Astrocyte of the cerebellum (primary cell): ENCODE results near the gene MYBPC2.
A peak's percentile ranks its signal among the peaks of the same experiment; 100 is the strongest.

Source experiments
- DNase-seq: peaks from one replicate; pipeline ENCODE4 v3.0.0-alpha.2; 2011; ENCODE audit warnings: low read depth
- H3K4me3 ChIP-seq: 2 replicates; pipeline ENCODE4 v1.5.1; 2011; ENCODE audit warnings: mild to moderate bottlenecking, low read depth, low read length, moderate library complexity
- in situ Hi-C: cut with HindIII; loops from 2 replicates; pipeline ENCODE4 v1.10.0; 2017; ENCODE audit warnings: low sequenced_read_pairs
- TF ChIP-seq, protein P1 (sequence below): IDR thresholded peaks from 2 replicates; pipeline ENCODE4 v1.5.1; 2012; ENCODE audit warnings: low read length, low read depth, moderate library complexity, mild to moderate bottlenecking; ENCODE audit errors: missing control alignments

MYBPC2 gene

DNA sequence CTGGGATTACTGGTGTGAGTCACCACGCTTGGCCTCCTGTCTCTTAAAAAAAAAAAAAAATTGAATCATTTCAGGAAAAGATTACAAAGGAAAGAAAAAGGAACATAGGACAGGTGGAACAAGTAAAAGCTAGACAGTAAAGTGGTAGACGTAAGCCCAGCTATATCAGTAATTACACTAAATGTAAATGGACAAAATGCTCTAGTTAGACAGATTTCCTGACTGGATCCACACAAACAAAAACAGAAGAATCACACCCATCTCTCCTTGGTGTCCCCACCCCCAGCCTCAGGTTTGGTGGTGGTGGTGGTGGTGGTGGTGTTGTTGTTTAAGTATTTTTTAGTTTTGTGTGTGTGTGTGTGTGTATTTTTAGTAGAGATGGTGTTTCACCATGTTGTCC lies 20.3 kb upstream of the MYBPC2 start:
- no peak overlapping the region for H3K4me3 ChIP-seq
- in situ Hi-C loops: no loop called here
- TF ChIP-seq, protein P1, sequence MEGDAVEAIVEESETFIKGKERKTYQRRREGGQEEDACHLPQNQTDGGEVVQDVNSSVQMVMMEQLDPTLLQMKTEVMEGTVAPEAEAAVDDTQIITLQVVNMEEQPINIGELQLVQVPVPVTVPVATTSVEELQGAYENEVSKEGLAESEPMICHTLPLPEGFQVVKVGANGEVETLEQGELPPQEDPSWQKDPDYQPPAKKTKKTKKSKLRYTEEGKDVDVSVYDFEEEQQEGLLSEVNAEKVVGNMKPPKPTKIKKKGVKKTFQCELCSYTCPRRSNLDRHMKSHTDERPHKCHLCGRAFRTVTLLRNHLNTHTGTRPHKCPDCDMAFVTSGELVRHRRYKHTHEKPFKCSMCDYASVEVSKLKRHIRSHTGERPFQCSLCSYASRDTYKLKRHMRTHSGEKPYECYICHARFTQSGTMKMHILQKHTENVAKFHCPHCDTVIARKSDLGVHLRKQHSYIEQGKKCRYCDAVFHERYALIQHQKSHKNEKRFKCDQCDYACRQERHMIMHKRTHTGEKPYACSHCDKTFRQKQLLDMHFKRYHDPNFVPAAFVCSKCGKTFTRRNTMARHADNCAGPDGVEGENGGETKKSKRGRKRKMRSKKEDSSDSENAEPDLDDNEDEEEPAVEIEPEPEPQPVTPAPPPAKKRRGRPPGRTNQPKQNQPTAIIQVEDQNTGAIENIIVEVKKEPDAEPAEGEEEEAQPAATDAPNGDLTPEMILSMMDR: no peak

DNA sequence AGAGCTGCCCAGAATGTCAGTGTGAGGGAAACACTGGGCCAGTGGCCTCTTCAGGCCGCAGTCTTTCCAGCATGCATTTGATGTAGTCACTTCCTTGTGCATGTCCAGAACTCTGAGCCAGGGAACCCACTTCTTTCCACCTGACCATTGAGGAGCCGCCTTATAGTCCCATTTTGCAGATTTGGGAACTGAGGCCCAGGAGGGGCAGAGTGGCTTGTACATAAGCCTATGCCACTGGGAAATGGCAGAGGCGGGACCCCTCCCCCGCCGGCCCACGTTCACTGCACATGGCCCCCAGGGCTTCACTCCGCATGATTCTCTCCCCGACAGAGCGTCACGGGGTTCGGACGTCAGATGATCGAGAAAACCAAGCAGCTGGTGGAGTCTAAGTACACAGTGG lies 19.6 kb upstream of the MYBPC2 start:
- H3K4me3 ChIP-seq: no peak overlapping the region
- TF ChIP-seq, protein P1: no peak
- no peak for DNase-seq
- in situ Hi-C loops: no loop called here

More for the DNA sequence above, 20.3 kb upstream of the MYBPC2 start:
- DNase-seq: no peak

DNA sequence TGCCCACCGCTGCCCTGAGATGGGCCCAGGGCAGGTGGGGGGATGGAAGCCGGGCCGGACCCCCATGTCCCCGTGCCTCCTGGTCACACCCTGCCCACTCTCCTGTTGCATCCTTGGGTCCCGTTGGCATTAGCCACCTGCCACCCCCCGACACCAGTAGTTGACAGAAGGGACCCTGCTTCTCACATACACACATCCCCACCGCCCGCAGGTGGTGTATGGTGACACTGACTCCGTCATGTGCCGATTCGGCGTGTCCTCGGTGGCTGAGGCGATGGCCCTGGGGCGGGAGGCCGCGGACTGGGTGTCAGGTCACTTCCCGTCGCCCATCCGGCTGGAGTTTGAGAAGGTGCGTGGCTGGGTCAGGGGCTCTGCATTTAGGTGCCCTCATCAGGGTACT lies 19.2 kb upstream of the MYBPC2 start:
- no peak overlapping the region for H3K4me3 ChIP-seq
- in situ Hi-C loops: no loop called here
- no peak for DNase-seq
- TF ChIP-seq, protein P1: no peak

DNA sequence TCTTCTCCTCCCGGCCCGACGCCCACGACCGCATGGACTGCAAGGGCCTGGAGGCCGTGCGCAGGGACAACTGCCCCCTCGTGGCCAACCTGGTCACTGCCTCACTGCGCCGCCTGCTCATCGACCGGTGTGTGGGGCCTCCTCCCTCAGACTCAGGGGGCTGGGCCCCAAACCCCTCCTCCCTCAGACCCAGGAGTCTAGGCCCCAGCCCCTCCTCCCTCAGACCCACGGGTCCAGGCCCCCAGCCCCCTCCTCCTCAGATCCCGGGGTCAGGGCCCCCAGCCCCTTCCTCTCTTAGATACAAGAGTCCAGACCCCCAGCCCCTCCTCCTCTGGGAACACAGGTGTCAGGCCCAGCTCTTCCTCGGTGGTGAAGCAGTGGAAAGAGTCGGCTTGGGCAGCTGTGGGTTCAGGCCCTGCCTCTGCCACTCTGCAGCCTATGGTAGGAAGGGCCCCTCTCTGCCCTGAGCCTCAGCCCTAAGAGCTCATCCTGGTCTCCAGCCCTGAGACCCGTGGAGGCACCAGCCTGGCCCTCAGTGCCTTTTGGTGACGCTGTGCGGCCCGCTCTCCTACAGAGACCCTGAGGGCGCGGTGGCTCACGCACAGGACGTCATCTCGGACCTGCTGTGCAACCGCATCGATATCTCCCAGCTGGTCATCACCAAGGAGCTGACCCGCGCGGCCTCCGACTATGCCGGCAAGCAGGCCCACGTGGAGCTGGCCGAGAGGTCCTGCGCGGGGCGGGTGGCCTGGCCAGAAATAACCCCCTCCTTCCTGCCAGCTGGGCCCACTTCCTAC lies 17.6 kb upstream of the MYBPC2 start:
- TF ChIP-seq, protein P1: peak; percentile 90
- H3K4me3 ChIP-seq: no peak overlapping the region
- in situ Hi-C loops: no loop called here

DNA sequence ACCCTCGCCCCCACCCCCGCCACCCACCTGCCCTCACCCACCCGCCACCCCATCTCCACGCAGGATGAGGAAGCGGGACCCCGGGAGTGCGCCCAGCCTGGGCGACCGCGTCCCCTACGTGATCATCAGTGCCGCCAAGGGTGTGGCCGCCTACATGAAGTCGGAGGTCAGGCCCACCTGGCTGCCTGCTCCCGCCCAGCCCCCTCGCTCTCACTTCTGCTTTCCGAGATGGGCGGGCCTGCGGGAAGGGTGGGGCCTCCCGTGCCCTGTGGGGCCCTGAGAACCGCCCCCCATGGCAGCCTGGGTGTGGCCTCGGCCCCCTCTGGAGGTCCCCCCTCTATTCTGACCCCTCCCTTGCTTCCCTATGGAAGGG lies 17.0 kb upstream of the MYBPC2 start:
- in situ Hi-C loops: no loop called here
- H3K4me3 ChIP-seq: no peak overlapping the region
- TF ChIP-seq, protein P1: no peak
- DNase-seq: no peak

More for the DNA sequence above, 17.6 kb upstream of the MYBPC2 start:
- peak; percentile 15 for DNase-seq

DNA sequence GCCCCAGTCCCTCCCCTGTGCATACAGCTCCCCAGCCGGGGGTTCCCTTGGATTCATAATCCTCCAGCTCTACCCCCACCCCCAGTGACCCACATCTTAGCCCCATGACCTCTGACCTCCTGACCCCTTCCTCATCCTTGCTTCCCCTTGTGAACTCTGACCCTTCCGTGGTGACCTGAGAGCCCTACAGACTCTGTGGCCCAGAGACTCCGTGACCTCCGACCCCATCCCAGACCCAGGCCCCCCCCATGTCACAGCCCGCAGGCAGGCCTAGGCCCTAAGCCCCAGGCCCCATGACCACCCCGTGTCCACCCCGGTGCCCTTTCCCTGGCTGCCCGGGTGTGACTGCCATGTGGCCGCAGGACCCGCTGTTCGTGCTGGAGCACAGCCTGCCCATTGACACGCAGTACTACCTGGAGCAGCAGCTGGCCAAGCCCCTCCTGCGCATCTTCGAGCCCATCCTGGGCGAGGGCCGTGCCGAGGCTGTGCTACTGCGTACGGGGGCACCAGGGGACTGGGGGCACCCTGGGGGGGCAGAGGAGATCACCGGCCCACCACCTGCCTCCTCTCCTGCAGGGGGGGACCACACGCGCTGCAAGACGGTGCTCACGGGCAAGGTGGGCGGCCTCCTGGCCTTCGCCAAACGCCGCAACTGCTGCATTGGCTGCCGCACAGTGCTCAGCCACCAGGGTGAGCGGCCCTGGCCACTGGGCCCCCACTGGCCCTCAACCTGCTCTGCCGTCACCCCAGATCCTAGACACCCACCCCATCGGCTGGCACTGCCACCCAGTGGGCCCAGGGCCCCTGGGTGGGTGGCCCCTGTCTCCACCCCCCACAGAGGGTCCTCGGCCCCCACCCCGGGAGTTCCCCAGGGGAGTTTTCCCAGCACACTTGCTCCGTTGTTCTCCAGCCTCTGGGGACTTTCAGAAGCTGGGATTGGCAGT lies 16.4 kb upstream of the MYBPC2 start:
- DNase-seq: no peak
- TF ChIP-seq, protein P1: no peak
- H3K4me3 ChIP-seq: no peak overlapping the region
- in situ Hi-C loops: no loop called here
